Middle frontal gyrus (tissue), 1 donor: Measurements from ENCODE around the gene ATL3.
"Not testable (repeated sequence)": the region's sequence is repeated elsewhere in the genome, so short reads cannot be mapped to it uniquely, and the experiment has no call there.

Experiments used
- DNase-seq: peaks from one replicate; pipeline ENCODE4 v3.0.0-alpha.2; 2015; ENCODE audit warnings: low spot score; ENCODE audit errors: extremely low spot score

The ATL3 gene

DNA sequence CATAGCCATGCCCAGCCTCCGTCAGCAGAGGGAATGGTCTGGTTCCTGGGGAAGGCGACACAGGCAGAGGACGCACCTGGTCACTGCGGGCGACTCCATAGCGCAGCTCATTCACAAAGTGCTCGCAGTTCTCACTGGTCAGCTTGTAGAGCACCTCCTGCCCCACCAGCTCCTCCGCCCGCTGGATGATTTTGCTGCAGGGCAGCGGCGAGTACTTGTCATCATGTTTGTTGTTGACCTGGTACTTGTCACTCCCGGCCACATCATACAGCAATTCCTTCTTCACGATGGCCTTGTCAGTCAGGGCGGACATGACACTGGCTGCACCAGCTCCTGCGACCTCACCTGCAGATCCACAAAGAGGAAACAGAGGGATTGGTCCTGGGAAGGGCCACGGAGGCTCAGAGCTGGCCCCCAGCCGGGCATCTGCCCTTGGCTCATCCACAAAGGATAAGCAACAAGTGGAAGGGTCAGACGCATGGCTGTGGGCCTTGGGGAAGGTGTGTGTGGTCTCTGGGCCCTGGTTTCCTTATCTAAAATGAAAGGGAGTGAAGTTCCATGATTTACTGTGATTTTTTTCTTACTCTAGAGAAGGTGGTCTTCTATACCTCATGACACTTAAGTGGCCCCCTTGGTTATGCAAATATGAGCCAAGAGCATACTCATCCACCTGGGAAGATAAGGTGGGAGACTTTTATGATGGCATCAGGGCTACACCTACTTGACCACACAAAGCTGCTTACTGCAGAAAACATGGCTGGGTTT lies 81.0 kb downstream of the ATL3 start:
- DNase-seq: no peak

DNA sequence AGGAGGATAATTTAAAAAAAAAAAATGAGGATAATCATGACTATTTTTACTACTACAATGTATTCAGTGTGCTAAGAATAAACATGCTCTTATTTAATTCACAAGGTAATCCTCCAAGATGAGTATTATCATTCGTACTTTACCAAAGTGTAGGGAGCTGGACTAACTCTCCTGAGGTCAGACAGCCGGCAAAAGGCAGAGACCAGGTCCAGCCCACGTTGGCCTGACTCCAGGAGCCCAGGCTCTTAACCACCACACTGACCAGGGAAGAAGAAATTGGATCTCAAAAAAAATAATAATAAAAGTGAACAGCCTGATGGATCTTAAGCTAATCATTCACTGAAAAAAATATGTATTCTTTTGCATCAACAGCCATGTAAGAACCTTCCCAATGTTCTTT lies 82.2 kb downstream of the ATL3 start:
- no peak for DNase-seq

DNA sequence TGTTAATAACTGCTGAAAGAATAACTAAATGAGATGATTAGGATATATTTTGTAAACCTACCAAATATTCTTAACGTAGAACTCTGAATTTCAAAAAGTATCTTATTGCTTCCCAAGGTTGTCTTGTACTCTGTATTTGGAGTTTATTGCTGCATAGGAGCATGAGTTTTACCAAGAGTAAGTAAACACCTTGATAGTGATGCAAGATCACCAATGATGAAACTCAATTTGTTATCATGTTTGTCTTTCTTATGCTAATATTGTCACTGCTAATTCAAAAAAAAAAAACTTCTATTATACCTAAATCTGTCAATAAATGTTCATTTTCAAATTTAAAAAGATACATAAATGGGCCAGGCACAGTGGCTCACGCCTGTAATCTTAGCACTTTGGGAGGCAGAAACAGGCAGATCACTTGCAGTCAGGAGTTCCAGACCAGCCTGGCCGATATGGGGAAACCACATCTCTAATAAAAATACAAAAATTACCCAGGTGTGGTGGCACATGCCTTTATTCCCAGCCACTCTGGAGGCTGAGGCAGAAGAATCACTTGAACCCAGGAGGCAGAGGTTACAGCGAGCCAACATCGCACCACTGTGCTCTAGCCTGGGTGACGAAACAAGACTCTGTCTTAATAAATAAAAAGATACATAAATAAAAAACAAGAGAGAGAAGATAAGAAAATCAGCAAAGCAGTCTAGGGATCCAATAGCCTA lies 84.6 kb downstream of the ATL3 start:
- DNase-seq: no peak

DNA sequence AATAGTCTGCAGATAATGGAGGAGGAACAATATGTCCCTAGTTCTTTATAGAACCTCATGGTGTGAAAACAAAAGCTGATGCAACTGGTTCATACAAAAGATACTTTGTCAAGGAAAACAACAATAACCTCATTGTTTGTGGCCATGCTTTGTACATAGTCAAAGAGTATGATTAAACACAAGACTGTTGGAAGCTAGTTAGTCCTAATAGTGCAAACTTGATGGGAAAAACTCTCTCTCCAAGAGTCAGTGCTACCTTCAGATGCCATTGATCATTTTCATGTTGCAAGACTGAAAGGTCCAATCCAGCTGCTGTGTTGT lies 87.9 kb downstream of the ATL3 start:
- no peak for DNase-seq

DNA sequence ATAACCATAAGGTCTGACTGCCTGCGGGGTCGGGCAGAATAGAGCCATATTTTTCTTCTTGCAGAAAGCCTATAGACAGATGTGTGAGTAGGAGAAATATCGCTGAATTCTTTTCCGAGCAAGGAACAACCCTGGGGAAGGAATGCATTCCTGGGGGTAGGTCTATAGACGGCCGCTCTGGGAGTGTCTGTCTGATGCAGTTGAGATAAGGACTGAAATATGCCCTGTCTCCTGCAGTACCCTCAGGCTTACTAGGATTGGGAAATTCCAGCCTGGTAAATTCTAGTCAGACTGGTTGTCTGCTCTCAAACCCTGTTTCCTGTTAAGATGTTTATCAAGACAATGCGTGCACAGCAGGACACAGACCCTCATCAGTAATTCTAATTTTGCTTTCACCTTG lies 90.0 kb downstream of the ATL3 start:
- not testable (repeated sequence) for DNase-seq

DNA sequence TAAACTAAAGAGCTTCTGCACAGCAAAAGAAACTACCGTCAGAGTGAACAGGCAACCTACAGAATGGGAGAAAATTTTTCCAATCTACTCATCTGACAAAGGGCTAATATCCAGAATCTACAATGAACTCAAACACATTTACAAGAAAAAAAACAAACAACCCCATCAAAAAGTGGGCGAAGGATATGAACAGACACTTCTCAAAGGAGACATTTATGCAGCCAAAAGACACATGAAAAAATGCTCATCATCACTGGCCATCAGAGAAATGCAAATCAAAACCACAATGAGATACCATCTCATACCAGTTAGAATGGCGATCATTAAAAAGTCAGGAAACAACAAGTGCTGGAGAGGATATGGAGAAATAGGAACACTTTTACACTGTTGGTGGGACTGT lies 92.3 kb downstream of the ATL3 start:
- not testable (repeated sequence) for DNase-seq

DNA sequence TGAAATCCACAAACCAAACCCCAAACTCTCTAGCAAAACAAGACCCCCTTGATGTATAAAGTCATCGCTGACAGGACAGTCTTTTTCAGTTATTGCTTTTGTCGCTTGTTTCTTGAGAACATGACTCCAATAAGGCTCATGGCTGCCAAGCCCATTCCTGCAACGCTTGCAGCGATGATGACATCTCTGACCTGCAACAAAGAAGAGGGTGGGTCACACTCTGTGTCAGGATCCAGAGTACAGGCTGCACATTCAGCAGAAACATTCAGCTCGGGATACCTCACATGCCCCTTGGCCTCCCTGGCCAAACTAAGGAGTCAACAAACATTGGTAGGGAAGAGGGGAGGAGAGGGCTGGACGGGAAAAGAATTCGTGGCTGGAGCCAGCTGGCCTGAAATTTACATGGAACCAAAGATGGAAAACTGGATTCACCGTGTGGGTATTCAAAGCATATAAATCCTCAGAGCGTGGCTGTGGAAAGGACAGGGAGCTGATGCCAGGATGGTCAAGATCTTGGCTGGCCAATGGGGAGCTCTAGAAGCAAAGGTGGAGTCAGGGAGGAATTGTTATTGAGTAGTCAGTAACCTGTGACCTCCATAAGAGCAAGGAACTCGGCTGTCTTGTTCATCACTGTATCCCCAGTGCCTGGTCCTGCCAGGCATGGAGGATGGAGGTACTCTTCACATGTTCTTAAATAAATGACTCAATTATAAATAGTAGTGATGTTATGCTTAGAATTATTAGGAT lies 96.1 kb downstream of the ATL3 start:
- DNase-seq: no peak
